A549 treated with CORT108297 at 1 μM for 4 hours (cell line): Measurements from ENCODE around the gene GAK. TPM values are rescaled to one million over a fixed set of nuclear protein-coding genes. Genes with fewer than 3 reads are reported as not detected.

Source experiments
- total RNA-seq: library from RNA; stranded (reverse); fragments of 200-300 nt; extraction: Qiagen RNA extraction; gene quantifications from 5 replicates; pipeline ENCODE4 v1.2.3, GENCODE V29; 2022

The GAK gene
- 34.2 to 53.3 TPM (median 52.0 TPM) in 5 replicates for total RNA-seq

GRCh38 chr4:931960-932712, at the start of gene GAK, which contains the start of gene TMEM175:
GAK (minus strand) TSS chr4:932316; CDS start chr4:932187, 129 bp downstream.
TMEM175 (plus strand) TSS chr4:932460; CDS start chr4:947740, 15,280 bp downstream.

GRCh38 chr4:973431-974397, 41.6 kb upstream of the GAK start, which contains the start of gene DGKQ:
DGKQ (minus strand) TSS chr4:973569; CDS start chr4:973482, 87 bp downstream.

GRCh38 chr4:825971-826330, 106.2 kb downstream of the GAK start, which contains the start of gene CPLX1:
CPLX1 (minus strand) TSS chr4:826129; CDS start chr4:824522, 1,607 bp downstream.

Other genes starting within 250 kb of the GAK start
- 0.09 to 0.28 TPM (median 0.16 TPM) in 5 replicates for gene SLC49A3, start 243.2 kb downstream of the GAK start, total RNA-seq
- 15.4 to 22.5 TPM (median 19.0 TPM) in 5 replicates for gene PCGF3, start 226.5 kb downstream of the GAK start, total RNA-seq
- 0.38 to 0.86 TPM (median 0.60 TPM) in 5 replicates for gene CPLX1, start 106.2 kb downstream of the GAK start, total RNA-seq
- gene TMEM175, start 144 bp upstream of the GAK start, total RNA-seq = 6.7 to 10.3 TPM (median 9.6 TPM) in 5 replicates
- 5.2 to 10.2 TPM (median 8.7 TPM) in 5 replicates for gene DGKQ, start 41.3 kb upstream of the GAK start, total RNA-seq
- gene IDUA, start 54.7 kb upstream of the GAK start, total RNA-seq = 5.9 to 14.8 TPM (median 14.4 TPM) in 5 replicates
- 0.10 to 0.34 TPM (median 0.23 TPM) in 5 replicates for gene SLC26A1, start 61.1 kb upstream of the GAK start, total RNA-seq
- gene FGFRL1, start 79.3 kb upstream of the GAK start, total RNA-seq = 14.9 to 26.0 TPM (median 22.7 TPM) in 5 replicates
- gene RNF212, start 181.2 kb upstream of the GAK start, total RNA-seq = 2.1 to 3.1 TPM (median 2.5 TPM) in 5 replicates
- gene SPON2, start 240.3 kb upstream of the GAK start, total RNA-seq = 0.10 to 0.47 TPM (median 0.20 TPM) in 5 replicates